Activated T-helper 1 cell treated with anti-CD3 and anti-CD28 coated beads, Interleukin-12 subunit alpha, Interleukin-12 subunit beta, Interleukin-2, Interleukin-4 antibody, amounts not matched to agents 30 ng/mL and 10 ng/mL and 1 ng/mL, durations not matched to agents 14 hours and 24 hours and 36 hours (primary cell): ENCODE measurements around the gene KLHL36. TPM values are rescaled to one million over a fixed set of nuclear protein-coding genes. Genes with fewer than 3 reads are reported as not detected.

Source experiments
- DNase-seq: peaks from one replicate; pipeline ENCODE4 v3.0.0; 2021; ENCODE audit warnings: low spot score
- H3K27ac Mint-ChIP-seq: one replicate; pipeline ENCODE4 v1.8.0; 2021; ENCODE audit warnings: mild to moderate bottlenecking, mixed read lengths
- H3K27me3 Mint-ChIP-seq: one replicate; pipeline ENCODE4 v1.8.0; 2022; ENCODE audit warnings: mild to moderate bottlenecking, moderate library complexity, mixed read lengths; ENCODE audit not compliant: insufficient read depth
- H3K36me3 Mint-ChIP-seq: one replicate; pipeline ENCODE4 v1.8.0; 2021; ENCODE audit warnings: low read depth, mixed read lengths
- H3K4me1 Mint-ChIP-seq: one replicate; pipeline ENCODE4 v1.8.0; 2021; ENCODE audit warnings: low read depth, mixed read lengths
- H3K4me3 Mint-ChIP-seq: one replicate; pipeline ENCODE4 v1.8.0; 2021; ENCODE audit warnings: mild to moderate bottlenecking, moderate library complexity, mixed read lengths
- H3K9me3 Mint-ChIP-seq: one replicate; pipeline ENCODE4 v1.8.0; 2021; ENCODE audit warnings: mixed read lengths
- intact Hi-C: fragments of 100-400 bp; cut with micrococcal nuclease; formaldehyde crosslinking; loops from one replicate; pipeline ENCODE4 v1.15.1; 2024
- total RNA-seq: library from RNA; stranded (reverse); gene quantifications from 2 replicates; pipeline ENCODE4 v1.2.3, GENCODE V29; 2022

KLHL36 gene
- total RNA-seq, 1 donor from 2014 or later, result 39.3 TPM

- Mint-ChIP-seq H3K27me3 (peaks cover 16% of the 10 kb centered on the region), H3K27ac (no peak overlapping the region), H3K4me1 (peaks cover 8% of the 10 kb centered on the region), H3K36me3 (peaks cover 2% of the 10 kb centered on the region), H3K4me3 (no peak overlapping the region), H3K9me3 (no peaks in the 10 kb centered on the region)
- no peak for DNase-seq
- intact Hi-C loops, result loop anchor here (2.0 kb wide), 2 partner anchors 24 to 50 kb away; partner anchors contain the start of gene KLHL36
Observed at GRCh38 chr16:84673203-84673535, 24.9 kb downstream of the KLHL36 start.

DNA sequence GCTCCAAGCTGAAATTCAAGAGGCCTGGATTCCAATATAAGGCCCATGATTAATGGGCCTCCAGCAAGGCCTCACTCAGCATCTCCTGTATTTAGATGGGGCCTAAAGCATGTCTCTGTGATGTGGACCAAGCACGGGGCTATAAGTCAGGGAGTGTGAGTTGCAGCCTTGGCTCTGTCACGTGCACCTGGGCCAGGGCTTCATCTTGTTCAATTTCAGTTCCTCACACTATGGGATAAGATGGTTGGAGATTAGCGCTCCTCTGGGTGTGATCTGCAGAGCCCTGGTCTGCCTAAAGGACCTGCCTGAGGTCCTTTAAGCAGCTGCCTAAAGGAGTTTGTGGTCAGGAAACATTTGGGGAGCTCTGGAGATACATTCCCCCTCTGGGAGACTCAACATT is 25.2 kb downstream of the KLHL36 start:
- Mint-ChIP-seq H3K36me3 (peaks cover 2% of the 10 kb centered on the region), H3K9me3 (no peaks in the 10 kb centered on the region), H3K4me1 (peaks cover 8% of the 10 kb centered on the region), H3K27me3 (peaks cover 16% of the 10 kb centered on the region), H3K27ac (no peak overlapping the region), H3K4me3 (no peak overlapping the region)
- DNase-seq, result no peak
- intact Hi-C loops, result loop anchor here (2.0 kb wide), 2 partner anchors 25 to 51 kb away; partner anchors contain the start of gene KLHL36

- intact Hi-C loops, result no loop called here
- peaks cover 19% of the 10 kb centered on the region for H3K27me3 Mint-ChIP-seq
- no peak overlapping the region for H3K27ac Mint-ChIP-seq
- H3K36me3 Mint-ChIP-seq, result no peaks in the 10 kb centered on the region
- H3K4me3 Mint-ChIP-seq, result no peak overlapping the region
- no peaks in the 10 kb centered on the region for H3K9me3 Mint-ChIP-seq
- peaks cover 8% of the 10 kb centered on the region for H3K4me1 Mint-ChIP-seq
- no peak for DNase-seq
Observed at GRCh38 chr16:84675423-84675822, 27.1 kb downstream of the KLHL36 start.

GRCh38 chr16:84675884-84676283 is 27.6 kb downstream of the KLHL36 start:
- Mint-ChIP-seq H3K4me1 (peaks cover 8% of the 10 kb centered on the region), H3K9me3 (no peaks in the 10 kb centered on the region), H3K36me3 (no peaks in the 10 kb centered on the region), H3K27ac (no peak overlapping the region), H3K4me3 (no peak overlapping the region), H3K27me3 (peaks cover 19% of the 10 kb centered on the region)
- no peak for DNase-seq
- intact Hi-C loops, result no loop called here

- Mint-ChIP-seq H3K27me3 (peaks cover 17% of the 10 kb centered on the region), H3K4me3 (no peak overlapping the region), H3K9me3 (no peaks in the 10 kb centered on the region), H3K4me1 (peaks cover 2% of the 10 kb centered on the region), H3K36me3 (no peaks in the 10 kb centered on the region), H3K27ac (no peak overlapping the region)
- DNase-seq, result no peak
- intact Hi-C loops, result no loop called here
Observed at GRCh38 chr16:84677017-84677803, 28.9 kb downstream of the KLHL36 start.

DNA sequence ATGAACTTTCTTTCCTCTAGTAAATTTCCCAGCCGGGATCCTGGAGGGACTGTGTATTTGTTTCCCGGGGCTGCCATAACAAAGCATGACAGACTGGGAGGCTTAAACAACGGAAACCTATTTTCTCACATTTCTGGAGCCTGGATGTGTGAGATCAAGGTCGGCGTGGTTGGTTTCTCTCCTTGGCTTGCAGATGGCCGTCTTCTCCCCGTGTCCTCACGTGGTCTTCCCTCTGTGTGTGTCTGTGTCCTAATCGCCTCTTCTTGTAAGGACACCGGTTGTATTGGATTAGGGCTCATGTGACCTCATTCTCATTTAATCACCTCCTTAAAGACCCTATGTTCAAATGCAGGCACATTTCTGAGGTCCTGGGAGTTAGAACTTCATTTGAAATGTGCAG is 29.5 kb downstream of the KLHL36 start:
- no peaks in the 10 kb centered on the region for H3K4me1 Mint-ChIP-seq

GRCh38 chr16:84678541-84678940 is 30.2 kb downstream of the KLHL36 start:
- Mint-ChIP-seq H3K4me1 (no peaks in the 10 kb centered on the region), H3K9me3 (no peaks in the 10 kb centered on the region), H3K36me3 (no peaks in the 10 kb centered on the region), H3K4me3 (no peak overlapping the region), H3K27me3 (peaks cover 18% of the 10 kb centered on the region), H3K27ac (no peak overlapping the region)
- DNase-seq, result no peak
- intact Hi-C loops, result no loop called here

More for the DNA sequence above, 29.5 kb downstream of the KLHL36 start:
- Mint-ChIP-seq H3K9me3 (no peaks in the 10 kb centered on the region), H3K27ac (no peak overlapping the region), H3K4me3 (no peak overlapping the region), H3K27me3 (peaks cover 18% of the 10 kb centered on the region), H3K36me3 (no peaks in the 10 kb centered on the region)
- intact Hi-C loops, result no loop called here
- no peak for DNase-seq

GRCh38 chr16:84680165-84680842 is 32.0 kb downstream of the KLHL36 start:
- Mint-ChIP-seq H3K4me1 (no peaks in the 10 kb centered on the region), H3K36me3 (no peaks in the 10 kb centered on the region), H3K4me3 (no peak overlapping the region), H3K27ac (no peak overlapping the region), H3K27me3 (peaks cover 24% of the 10 kb centered on the region), H3K9me3 (no peaks in the 10 kb centered on the region)
- no peak for DNase-seq
- intact Hi-C loops, result no loop called here

DNA sequence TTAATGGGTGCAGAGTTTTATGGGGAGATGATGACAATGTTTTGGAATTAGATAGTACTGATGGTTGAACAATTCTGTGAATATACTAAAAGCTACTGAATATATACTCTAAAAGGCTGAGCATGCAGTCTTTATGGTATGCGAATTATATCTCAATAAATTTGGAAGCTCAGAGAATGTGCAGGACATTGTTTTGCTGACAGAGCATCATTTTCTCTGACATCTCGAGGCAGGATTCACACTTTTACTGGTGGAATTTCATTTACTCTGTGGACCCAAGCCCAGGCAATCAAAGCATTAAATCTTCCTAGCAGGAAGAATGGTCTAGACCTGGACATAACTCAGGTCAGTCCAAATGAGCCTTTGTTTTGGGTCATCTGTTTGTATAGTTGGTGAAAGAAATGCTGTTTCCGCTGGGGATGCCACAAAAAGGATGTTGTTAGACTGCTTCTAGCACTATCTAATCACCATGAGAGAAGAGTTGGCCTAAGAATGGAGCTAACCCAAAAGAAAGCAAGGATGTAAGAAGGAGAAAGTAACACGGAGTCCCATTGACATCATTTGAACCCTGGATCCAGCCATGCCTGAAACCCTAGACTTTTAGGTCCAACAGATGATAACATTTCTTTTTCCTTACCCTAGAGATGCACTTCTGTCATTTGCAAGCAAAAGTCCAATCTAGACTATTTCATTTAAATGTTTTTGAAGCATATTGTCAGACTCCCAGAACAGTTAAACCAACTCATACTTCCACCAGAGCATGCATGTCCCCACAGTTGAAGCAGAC is 32.7 kb downstream of the KLHL36 start:
- Mint-ChIP-seq H3K36me3 (no peaks in the 10 kb centered on the region), H3K27ac (no peak overlapping the region), H3K4me1 (no peaks in the 10 kb centered on the region), H3K9me3 (no peaks in the 10 kb centered on the region), H3K27me3 (peaks cover 24% of the 10 kb centered on the region), H3K4me3 (no peak overlapping the region)
- intact Hi-C loops, result no loop called here
- DNase-seq, result no peak

- intact Hi-C loops, result no loop called here
- Mint-ChIP-seq H3K27me3 (peaks cover 19% of the 10 kb centered on the region), H3K4me1 (peaks cover 7% of the 10 kb centered on the region), H3K9me3 (peaks cover 4% of the 10 kb centered on the region), H3K4me3 (no peak overlapping the region), H3K27ac (no peak overlapping the region), H3K36me3 (no peaks in the 10 kb centered on the region)
- DNase-seq, result no peak
Observed at GRCh38 chr16:84683691-84684591, 35.6 kb downstream of the KLHL36 start.

GRCh38 chr16:84684592-84684965 is 36.3 kb downstream of the KLHL36 start:
- Mint-ChIP-seq H3K4me3 (no peak overlapping the region), H3K27ac (peak overlapping the region; percentile 3), H3K27me3 (peaks cover 21% of the 10 kb centered on the region), H3K9me3 (peaks cover 4% of the 10 kb centered on the region), H3K4me1 (peaks cover 7% of the 10 kb centered on the region), H3K36me3 (no peaks in the 10 kb centered on the region)
- no peak for DNase-seq
- intact Hi-C loops, result no loop called here

DNA sequence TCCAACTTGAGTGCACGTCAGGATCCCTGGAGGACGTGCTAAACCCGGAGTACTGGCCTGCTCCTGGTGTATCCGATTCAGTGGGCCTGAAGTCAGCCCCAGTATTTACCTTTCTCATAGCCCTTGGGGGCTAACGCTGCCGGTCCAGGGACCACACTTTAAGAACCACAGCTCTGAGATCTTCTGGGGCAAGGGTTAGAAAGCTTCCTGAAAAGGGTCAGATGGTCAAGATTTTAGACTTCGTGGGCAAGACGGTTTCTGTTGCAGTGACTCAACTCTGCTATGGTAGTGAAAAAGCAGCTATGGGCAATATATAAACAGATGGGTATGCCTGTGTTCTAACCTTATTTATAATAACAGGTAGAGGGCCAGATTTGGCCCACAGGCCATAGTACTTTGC is 36.9 kb downstream of the KLHL36 start:
- no peak for DNase-seq
- H3K4me3 Mint-ChIP-seq, result no peak overlapping the region
- peaks cover 19% of the 10 kb centered on the region for H3K27me3 Mint-ChIP-seq
- H3K4me1 Mint-ChIP-seq, result peaks cover 7% of the 10 kb centered on the region
- H3K36me3 Mint-ChIP-seq, result no peaks in the 10 kb centered on the region
- peaks cover 4% of the 10 kb centered on the region for H3K9me3 Mint-ChIP-seq
- H3K27ac Mint-ChIP-seq, result no peak overlapping the region
- intact Hi-C loops, result no loop called here
